Endothelial cell of umbilical vein (primary cell): ENCODE results near the gene HNRNPC. TPM values are rescaled to one million over a fixed set of nuclear protein-coding genes. Genes with fewer than 3 reads are reported as not detected.

Experiments used
- BruUV-seq: library from RNA; stranded (reverse); fragments of 400-500 nt; replicated peaks from 2 replicates; lab custom pipeline; 2021; lab: Mats Ljungman, UMichigan
- CTCF ChIA-PET: fragments of 300-600, 350-600 bp; sonication (Branson Sonifier 250); formaldehyde crosslinking; loops from one replicate; lab custom pipeline; 2021; ENCODE audit warnings: antibody characterized with exemption, inconsistent platforms; lab: Charles Lee
- POLR2A ChIA-PET: fragments of 300-600, 350-600 bp; sonication (Branson Sonifier 250); formaldehyde crosslinking; loops from one replicate; lab custom pipeline; 2021; ENCODE audit warnings: antibody characterized with exemption, inconsistent platforms; lab: Charles Lee
- DNase-seq: peaks from one replicate; pipeline ENCODE4 v3.0.0-alpha.2; 2011; ENCODE audit warnings: low read depth, low spot score
- FAIRE-seq: peaks from 2 replicates; lab custom pipeline; 2011; peaks lifted over from hg19 to GRCh38; lab: Jason Lieb, UNC
- H2AFZ ChIP-seq: 2 replicates; pipeline ENCODE4 v1.6.0; 2012; ENCODE audit warnings: low read depth, low read length, control low read depth, inconsistent platforms
- H3K27ac ChIP-seq: 2 replicates; pipeline ENCODE4 v1.5.1; 2011; ENCODE audit warnings: low read depth, mild to moderate bottlenecking, control low read depth, low read length, moderate library complexity; ENCODE audit not compliant: insufficient read depth
- H3K27me3 ChIP-seq, 2 experiments: 2 replicates each; pipeline versions ENCODE4 v1.6.0 to v1.6.1; 2011; ENCODE audit warnings: low read length in 2 of 2, mixed read lengths in 1 of 2; ENCODE audit not compliant: control insufficient read depth in 2 of 2, insufficient read depth in 2 of 2
- H3K36me3 ChIP-seq, 2 experiments: 2 replicates in 1 of 2; 3 replicates in 1 of 2; pipeline ENCODE4 v1.5.1; 2011; ENCODE audit warnings: low read length in 2 of 2, mild to moderate bottlenecking in 1 of 2, moderate library complexity in 1 of 2; ENCODE audit not compliant: control insufficient read depth in 2 of 2, insufficient read depth in 2 of 2; ENCODE audit errors: extremely low read depth in 1 of 2
- H3K4me1 ChIP-seq: 3 replicates; pipeline ENCODE4 v1.5.1; 2011; ENCODE audit warnings: mild to moderate bottlenecking, low read length; ENCODE audit not compliant: control insufficient read depth, insufficient read depth; ENCODE audit errors: extremely low read depth
- H3K4me2 ChIP-seq: 2 replicates; pipeline ENCODE4 v1.6.1; 2011; ENCODE audit warnings: low read length, control low read depth, mixed read lengths; ENCODE audit not compliant: insufficient read depth
- H3K4me3 ChIP-seq, 3 experiments: fragments of 200-600 bp in 1 of 3; sonication (generic), shearing (Covaris generic) in 1 of 3; replicated peaks in 1 of 3; 2 replicates each; pipeline ENCODE4 v1.5.1; 2011 to 2016; ENCODE audit warnings: control low read depth in 3 of 3, low read length in 3 of 3, mild to moderate bottlenecking in 2 of 3, inconsistent platforms in 1 of 3, low read depth in 1 of 3, moderate library complexity in 1 of 3; ENCODE audit not compliant: insufficient read depth in 1 of 3
- H3K79me2 ChIP-seq: 2 replicates; pipeline ENCODE4 v1.6.0; 2012; ENCODE audit warnings: low read length, inconsistent platforms; ENCODE audit not compliant: control insufficient read depth, insufficient read depth
- H3K9ac ChIP-seq: replicated peaks from 2 replicates; pipeline ENCODE3; 2011; ENCODE audit warnings: low read length, control low read depth; ENCODE audit not compliant: insufficient read depth; ENCODE audit errors: extremely low read depth
- H3K9me1 ChIP-seq: replicated peaks from 3 replicates; pipeline ENCODE4 v1.6.0; 2011; ENCODE audit warnings: mild to moderate bottlenecking, low read length; ENCODE audit not compliant: control insufficient read depth, insufficient read depth; ENCODE audit errors: extremely low read depth
- H3K9me3 ChIP-seq: replicated peaks from 2 replicates; pipeline ENCODE4 v1.5.1; 2012; ENCODE audit warnings: low read length, inconsistent platforms; ENCODE audit not compliant: control insufficient read depth, insufficient read depth
- H4K20me1 ChIP-seq: replicated peaks from 2 replicates; pipeline ENCODE3; 2011; ENCODE audit warnings: mild to moderate bottlenecking, low read length; ENCODE audit not compliant: control insufficient read depth, insufficient read depth; ENCODE audit errors: extremely low read depth
- EZH2 ChIP-seq: IDR thresholded peaks from 2 replicates; pipeline ENCODE4 v1.6.1; 2012; ENCODE audit warnings: borderline replicate concordance, low read depth, mild to moderate bottlenecking, moderate library complexity, low read length, inconsistent platforms; ENCODE audit not compliant: severe bottlenecking
- FOS ChIP-seq: IDR thresholded peaks from 2 replicates; pipeline ENCODE4 v1.6.1; 2011; ENCODE audit warnings: mild to moderate bottlenecking, low read length, moderate library complexity, borderline replicate concordance; ENCODE audit not compliant: insufficient read depth
- GATA2 ChIP-seq: IDR thresholded peaks from 2 replicates; pipeline ENCODE4 v1.7.0; 2011; ENCODE audit warnings: low read depth, mild to moderate bottlenecking, moderate library complexity, mixed read lengths, low read length; ENCODE audit not compliant: insufficient read length, insufficient read depth
- JUN ChIP-seq: IDR thresholded peaks from 2 replicates; pipeline ENCODE4 v1.6.1; 2011; ENCODE audit warnings: borderline replicate concordance, low read depth; ENCODE audit not compliant: insufficient read length, insufficient read depth
- MYC ChIP-seq: IDR thresholded peaks from one replicate; pipeline ENCODE4 v1.6.1; 2011; ENCODE audit warnings: mild to moderate bottlenecking, low read depth, low read length
- POLR2A ChIP-seq: IDR thresholded peaks from 2 replicates; pipeline ENCODE4 v1.6.1; 2012; ENCODE audit warnings: low read depth, mild to moderate bottlenecking, control low read depth, low read length
- POLR2AphosphoS5 ChIP-seq: IDR thresholded peaks from 2 replicates; pipeline ENCODE4 v1.6.1; 2012; ENCODE audit warnings: low read depth, mild to moderate bottlenecking, control low read depth, low read length, moderate library complexity; ENCODE audit not compliant: insufficient read depth
- dilution Hi-C: fragments of 300-500 bp; cut with MboI; formaldehyde crosslinking; loops from one replicate; pipeline ENCODE4 v1.15.0; 2019; ENCODE audit warnings: low sequenced_read_pairs; ENCODE audit not compliant: extremely low pct_ligation_motif_present
- intact Hi-C: fragments of 100-400 bp; cut with micrococcal nuclease; formaldehyde crosslinking; loops from one replicate; pipeline ENCODE4 v1.10.0; 2022
- polyA plus RNA-seq, 4 experiments: library from polyadenylated mRNA; depleted of rRNA in 3 of 4; stranded (reverse) in 3 of 4; unstranded in 1 of 4; fragments of >200 nt; gene quantifications; 2 replicates each; pipeline versions ENCODE4 v1.2.1 to v1.2.3, GENCODE V29; 2011 to 2012; ENCODE audit warnings: missing spikeins in 1 of 4
- total RNA-seq: library from RNA; stranded (reverse); gene quantifications from 2 replicates; pipeline ENCODE4 v1.2.3, GENCODE V29; 2021
- TF ChIP-seq, protein P1 (sequence below): IDR thresholded peaks from 2 replicates; pipeline ENCODE4 v1.6.1; 2011; ENCODE audit not compliant: insufficient read depth, insufficient read length
- TF ChIP-seq, protein P2 (sequence below), 2 donors: IDR thresholded peaks; 1 replicate in 1 of 2; 2 replicates in 1 of 2; pipeline ENCODE4 v1.5.1; 2011; ENCODE audit warnings: low read length in 2 of 2, mild to moderate bottlenecking in 2 of 2, moderate library complexity in 2 of 2, control low read depth in 1 of 2, inconsistent platforms in 1 of 2, low read depth in 1 of 2; ENCODE audit not compliant: insufficient read depth in 1 of 2; ENCODE audit errors: extremely low read depth in 1 of 2

The HNRNPC gene
- total and polyA plus RNA-seq, 2 donors (not counting 3 experiments of a cell fraction or from before 2014, with no cell fraction given): 531 to 674 TPM

DNA sequence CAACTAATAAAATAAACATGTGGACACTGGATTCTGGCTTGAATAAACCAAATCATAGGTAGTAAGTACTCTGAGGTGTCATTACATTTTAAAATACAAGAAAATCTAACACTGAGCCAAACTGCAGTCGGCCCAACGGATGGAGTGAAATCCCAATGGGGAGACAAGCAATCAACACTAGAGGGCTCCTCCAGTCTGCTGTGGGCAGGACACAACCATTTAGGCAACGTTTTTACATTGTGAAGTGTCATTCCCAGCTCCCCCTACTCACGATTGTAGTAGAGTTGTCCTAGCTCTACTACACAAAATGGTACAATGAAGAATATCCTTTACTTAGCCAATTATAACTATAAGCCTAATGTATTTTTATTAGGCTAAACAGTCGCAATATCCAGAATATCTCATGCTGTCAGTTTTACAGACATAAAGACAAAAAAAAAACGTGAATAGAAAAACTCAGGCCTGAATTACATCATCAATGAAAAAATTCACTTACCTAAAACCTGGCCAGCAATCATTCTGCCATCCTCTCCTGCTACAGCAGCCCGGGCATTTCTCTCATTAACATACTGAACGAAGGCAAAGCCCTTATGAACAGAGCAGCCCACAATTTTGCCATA, 35.7 kb downstream of the HNRNPC start:
- FAIRE-seq (no peak), DNase-seq (no peak)
- H3K9me3 ChIP-seq: no peaks in the 10 kb centered on the region
- H3K36me3 ChIP-seq: peaks cover 20 to 34% of the 10 kb centered on the region in 2 experiments
- no TSS peak for BruUV-seq
- H4K20me1 ChIP-seq: peaks cover 31% of the 10 kb centered on the region
- H2AFZ ChIP-seq: no peak overlapping the region
- ChIA-PET CTCF (no interaction called here), POLR2A (no interaction called here)
- H3K4me3 ChIP-seq: no peak overlapping the region
- no peak overlapping the region for H3K27ac ChIP-seq
- H3K9ac ChIP-seq: no peak overlapping the region
- peaks cover 98% of the 10 kb centered on the region for H3K79me2 ChIP-seq
- H3K9me1 ChIP-seq: no peaks in the 10 kb centered on the region
- dilution Hi-C loops (no loop called here), intact Hi-C loops (no loop called here)
- TF ChIP-seq, protein P1, sequence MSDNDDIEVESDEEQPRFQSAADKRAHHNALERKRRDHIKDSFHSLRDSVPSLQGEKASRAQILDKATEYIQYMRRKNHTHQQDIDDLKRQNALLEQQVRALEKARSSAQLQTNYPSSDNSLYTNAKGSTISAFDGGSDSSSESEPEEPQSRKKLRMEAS: no peak
- TF ChIP-seq GATA2: no peak
- TF ChIP-seq, protein P2, sequence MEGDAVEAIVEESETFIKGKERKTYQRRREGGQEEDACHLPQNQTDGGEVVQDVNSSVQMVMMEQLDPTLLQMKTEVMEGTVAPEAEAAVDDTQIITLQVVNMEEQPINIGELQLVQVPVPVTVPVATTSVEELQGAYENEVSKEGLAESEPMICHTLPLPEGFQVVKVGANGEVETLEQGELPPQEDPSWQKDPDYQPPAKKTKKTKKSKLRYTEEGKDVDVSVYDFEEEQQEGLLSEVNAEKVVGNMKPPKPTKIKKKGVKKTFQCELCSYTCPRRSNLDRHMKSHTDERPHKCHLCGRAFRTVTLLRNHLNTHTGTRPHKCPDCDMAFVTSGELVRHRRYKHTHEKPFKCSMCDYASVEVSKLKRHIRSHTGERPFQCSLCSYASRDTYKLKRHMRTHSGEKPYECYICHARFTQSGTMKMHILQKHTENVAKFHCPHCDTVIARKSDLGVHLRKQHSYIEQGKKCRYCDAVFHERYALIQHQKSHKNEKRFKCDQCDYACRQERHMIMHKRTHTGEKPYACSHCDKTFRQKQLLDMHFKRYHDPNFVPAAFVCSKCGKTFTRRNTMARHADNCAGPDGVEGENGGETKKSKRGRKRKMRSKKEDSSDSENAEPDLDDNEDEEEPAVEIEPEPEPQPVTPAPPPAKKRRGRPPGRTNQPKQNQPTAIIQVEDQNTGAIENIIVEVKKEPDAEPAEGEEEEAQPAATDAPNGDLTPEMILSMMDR (IDR thresholded peaks at IDR 0.05; ENCODE audit: extremely low read depth in 1 of 2, insufficient read depth in 1 of 2, low read depth in 1 of 2, low read length in 2 of 2): peak; percentile 5 to 22
- TF ChIP-seq POLR2AphosphoS5: peak; percentile 25
- no peak for TF ChIP-seq FOS
- no peak for TF ChIP-seq EZH2
- no peak for TF ChIP-seq MYC
- no peak for TF ChIP-seq JUN
- no peak for TF ChIP-seq POLR2A
- H3K27me3 ChIP-seq: no peaks in the 10 kb centered on the region
- no peaks in the 10 kb centered on the region for H3K4me1 ChIP-seq
- H3K4me2 ChIP-seq: no peak overlapping the region
